ENCODE measurements around the gene STK4.

The STK4 gene

GRCh38 chr20:45085289-45085688 lies 119.0 kb downstream of the STK4 start:
- Histone ChIP-seq H3K27ac (replicated peaks) (no peak overlapping the region), H3K27me3 (ENCODE audit: insufficient read depth, poor library complexity, severe bottlenecking) (no peaks in the 10 kb centered on the region), H3K4me3 (replicated peaks; ENCODE audit: insufficient read depth, low read length) (no peak overlapping the region)
- TF ChIP-seq REST (IDR thresholded peaks at IDR 0.05; ENCODE audit: insufficient replicate concordance, low read depth) (no peak), GABPA (IDR thresholded peaks at IDR 0.05; ENCODE audit: low read depth) (no peak), POLR2AphosphoS5 (IDR thresholded peaks at IDR 0.05; ENCODE audit: low read depth) (no peak), SPI1 (IDR thresholded peaks at IDR 0.05; ENCODE audit: borderline replicate concordance, low read depth) (no peak), CTCF (IDR thresholded peaks at IDR 0.05; ENCODE audit: insufficient read depth, low read length) (no peak)
- DNase-seq (ENCODE audit: low read depth in 1 of 2, low spot score in 1 of 2), result no peak

- TF ChIP-seq REST (IDR thresholded peaks at IDR 0.05; ENCODE audit: insufficient replicate concordance, low read depth), result no peak
- TF ChIP-seq POLR2AphosphoS5 (IDR thresholded peaks at IDR 0.05; ENCODE audit: low read depth), result no peak
- no peak for TF ChIP-seq CTCF (IDR thresholded peaks at IDR 0.05; ENCODE audit: insufficient read depth, low read length)
- no peak for TF ChIP-seq SPI1 (IDR thresholded peaks at IDR 0.05; ENCODE audit: borderline replicate concordance, low read depth)
- no peak for TF ChIP-seq GABPA (IDR thresholded peaks at IDR 0.05; ENCODE audit: low read depth)
- no peaks in the 10 kb centered on the region for H3K27me3 ChIP-seq (ENCODE audit: insufficient read depth, poor library complexity, severe bottlenecking)
- H3K27ac ChIP-seq (replicated peaks), result no peak overlapping the region
- DNase-seq (ENCODE audit: low read depth in 1 of 2, low spot score in 1 of 2), result no peak
- no peak overlapping the region for H3K4me3 ChIP-seq (replicated peaks; ENCODE audit: insufficient read depth, low read length)
These were observed 119.6 kb downstream of the STK4 start for GRCh38 chr20:45085867-45086266.

- Histone ChIP-seq H3K4me3 (replicated peaks; ENCODE audit: insufficient read depth, low read length) (no peak overlapping the region), H3K27me3 (ENCODE audit: insufficient read depth, poor library complexity, severe bottlenecking) (no peaks in the 10 kb centered on the region), H3K27ac (replicated peaks) (no peak overlapping the region)
- TF ChIP-seq POLR2AphosphoS5 (IDR thresholded peaks at IDR 0.05; ENCODE audit: low read depth) (no peak), SPI1 (IDR thresholded peaks at IDR 0.05; ENCODE audit: borderline replicate concordance, low read depth) (peak; percentile 81)
- DNase-seq (ENCODE audit: low read depth in 1 of 2, low spot score in 1 of 2), result peak in 1 of 2 experiments; percentile 17
These were observed 120.9 kb downstream of the STK4 start for GRCh38 chr20:45087097-45087790.

- Histone ChIP-seq H3K27me3 (ENCODE audit: insufficient read depth, poor library complexity, severe bottlenecking) (no peaks in the 10 kb centered on the region), H3K27ac (replicated peaks) (no peak overlapping the region), H3K4me3 (replicated peaks; ENCODE audit: insufficient read depth, low read length) (no peak overlapping the region)
- DNase-seq (ENCODE audit: low read depth in 1 of 2, low spot score in 1 of 2), result no peak
- TF ChIP-seq POLR2AphosphoS5 (IDR thresholded peaks at IDR 0.05; ENCODE audit: low read depth) (no peak), CTCF (IDR thresholded peaks at IDR 0.05; ENCODE audit: insufficient read depth, low read length) (no peak), SPI1 (IDR thresholded peaks at IDR 0.05; ENCODE audit: borderline replicate concordance, low read depth) (no peak), REST (IDR thresholded peaks at IDR 0.05; ENCODE audit: insufficient replicate concordance, low read depth) (no peak), GABPA (IDR thresholded peaks at IDR 0.05; ENCODE audit: low read depth) (no peak)
These were observed 121.5 kb downstream of the STK4 start for GRCh38 chr20:45087814-45088213.

Measured in HL-60 (cell line).